Omental fat pad (tissue), 4 donors: ENCODE results near the gene AVL9. TPM values are rescaled to one million over a fixed set of nuclear protein-coding genes. Genes with fewer than 3 reads are reported as not detected.

Source experiments
- ATAC-seq: fragments of 150-250 bp; one replicate; pipeline ENCODE4 v1.9.1; 2016; ENCODE audit warnings: mild to moderate bottlenecking, moderate library complexity; ENCODE audit not compliant: low FRiP score
- DNase-seq: peaks from one replicate; pipeline ENCODE4 v3.0.0-alpha.2; 2019; ENCODE audit warnings: low spot score
- CTCF ChIP-seq, 3 donors: fragments of 450-650 bp; IDR thresholded peaks; one replicate each; pipeline ENCODE4 v1.5.1; 2016 to 2017; ENCODE audit warnings: antibody characterized with exemption in 3 of 3, mild to moderate bottlenecking in 3 of 3, moderate library complexity in 2 of 3
- total RNA-seq, 4 donors: library from RNA; depleted of rRNA; stranded (reverse); fragments of >200 nt; gene quantifications; one replicate each; pipeline ENCODE4 v1.1.0, GENCODE V29; 2016

AVL9 gene
- total RNA-seq, result 10 to 100 TPM; 20.7 to 42.2 (median 29.2) TPM

GRCh38 chr7:32495298-32496051 lies at the start of gene AVL9:
AVL9 (plus strand) TSS chr7:32495489; CDS start chr7:32495710, 221 bp downstream.
- peak; percentile 83 for DNase-seq
- TF ChIP-seq CTCF (IDR thresholded peaks at IDR 0.05), result no peak
- peak; percentile 100 for ATAC-seq

- no peak for TF ChIP-seq CTCF (IDR thresholded peaks at IDR 0.05)
- DNase-seq (no peak), ATAC-seq (no peak)
Observed at GRCh38 chr7:32447218-32447617, 48.1 kb upstream of the AVL9 start.

GRCh38 chr7:32453341-32454011 lies 41.8 kb upstream of the AVL9 start:
- TF ChIP-seq CTCF (IDR thresholded peaks at IDR 0.05), result no peak
- DNase-seq (no peak), ATAC-seq (no peak)

GRCh38 chr7:32458025-32458424 lies 37.3 kb upstream of the AVL9 start:
- no peak for ATAC-seq
- no peak for DNase-seq
- TF ChIP-seq CTCF (IDR thresholded peaks at IDR 0.05), result no peak

- DNase-seq (no peak), ATAC-seq (no peak)
- TF ChIP-seq CTCF (IDR thresholded peaks at IDR 0.05), result no peak
Observed at GRCh38 chr7:32459788-32460187, 35.5 kb upstream of the AVL9 start.

- ATAC-seq (no peak), DNase-seq (no peak)
- TF ChIP-seq CTCF (IDR thresholded peaks at IDR 0.05), result no peak
Observed at GRCh38 chr7:32461484-32461883, 33.8 kb upstream of the AVL9 start.

GRCh38 chr7:32462451-32462850 lies 32.8 kb upstream of the AVL9 start:
- TF ChIP-seq CTCF (IDR thresholded peaks at IDR 0.05), result no peak
- ATAC-seq (no peak), DNase-seq (no peak)
